Activated T-helper 2 cell treated with anti-CD3 and anti-CD28 coated beads, Interferon-gamma antibody, Interleukin-2, Interleukin-4, amounts not matched to agents 10 μg/mL and 5 μg/mL and 100 μg/mL, durations not matched to agents 14 hours and 24 hours and 36 hours (primary cell): Measurements from ENCODE around the gene SLC2A1. TPM values are rescaled to one million over a fixed set of nuclear protein-coding genes. Genes with fewer than 3 reads are reported as not detected.

Experiments
- DNase-seq: peaks from one replicate; pipeline ENCODE4 v3.0.0; 2021; ENCODE audit warnings: low spot score
- H3K27ac Mint-ChIP-seq: one replicate; pipeline ENCODE4 v1.8.0; 2021; ENCODE audit warnings: mixed read lengths
- H3K27me3 Mint-ChIP-seq: one replicate; pipeline ENCODE4 v1.8.0; 2021; ENCODE audit warnings: low read depth, mixed read lengths
- H3K36me3 Mint-ChIP-seq: one replicate; pipeline ENCODE4 v1.8.0; 2021; ENCODE audit warnings: low read depth, mixed read lengths
- H3K4me1 Mint-ChIP-seq: one replicate; pipeline ENCODE4 v1.8.0; 2021; ENCODE audit warnings: low read depth, mixed read lengths
- H3K4me3 Mint-ChIP-seq: one replicate; pipeline ENCODE4 v1.8.0; 2021; ENCODE audit warnings: low read depth, mild to moderate bottlenecking, moderate library complexity, mixed read lengths
- H3K9me3 Mint-ChIP-seq: one replicate; pipeline ENCODE4 v1.8.0; 2021; ENCODE audit warnings: mixed read lengths
- intact Hi-C: fragments of 100-400 bp; cut with micrococcal nuclease; formaldehyde crosslinking; loops from one replicate; pipeline ENCODE4 v1.15.1; 2023
- total RNA-seq: library from RNA; stranded (reverse); gene quantifications from 2 replicates; pipeline ENCODE4 v1.2.3, GENCODE V29; 2022

Gene SLC2A1
- total RNA-seq, 1 donor from 2014 or later = 155 TPM

DNA sequence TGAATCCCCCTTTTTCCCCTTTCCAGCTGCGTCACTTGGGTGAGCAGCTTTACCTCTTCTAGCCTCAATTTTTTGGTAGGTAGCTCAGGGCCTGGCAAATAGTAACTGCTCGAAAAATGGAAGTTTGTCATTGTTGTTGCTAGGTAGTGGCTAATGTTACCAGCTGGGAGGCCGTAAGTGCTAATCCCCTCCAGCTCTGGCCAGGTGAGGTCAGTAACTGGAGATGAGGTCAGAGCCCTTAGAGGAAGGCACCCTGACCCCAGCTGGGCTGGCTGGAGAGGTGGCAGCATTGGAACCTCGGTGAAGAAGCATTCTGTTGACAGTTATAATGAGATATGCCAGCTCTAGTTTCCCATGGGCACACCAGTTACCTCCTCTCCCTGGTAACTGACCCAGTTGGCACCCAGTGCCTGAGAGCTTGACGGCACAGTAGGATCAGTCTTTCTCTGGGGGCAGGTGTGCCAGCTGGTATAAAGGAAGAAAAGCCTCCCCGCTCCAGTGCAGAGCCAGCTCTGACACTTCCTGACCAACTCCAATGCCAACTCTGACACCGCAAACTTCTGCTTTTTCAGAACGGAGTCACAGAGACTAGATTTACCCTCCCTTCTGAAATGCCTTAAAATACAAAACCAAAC lies 35.0 kb upstream of the SLC2A1 start:
- no peaks in the 10 kb centered on the region for H3K9me3 Mint-ChIP-seq
- H3K4me1 Mint-ChIP-seq = no peaks in the 10 kb centered on the region
- no peak overlapping the region for H3K4me3 Mint-ChIP-seq
- intact Hi-C loops = no loop called here
- no peak for DNase-seq
- H3K27me3 Mint-ChIP-seq = no peaks in the 10 kb centered on the region
- no peak overlapping the region for H3K27ac Mint-ChIP-seq
- no peaks in the 10 kb centered on the region for H3K36me3 Mint-ChIP-seq

DNA sequence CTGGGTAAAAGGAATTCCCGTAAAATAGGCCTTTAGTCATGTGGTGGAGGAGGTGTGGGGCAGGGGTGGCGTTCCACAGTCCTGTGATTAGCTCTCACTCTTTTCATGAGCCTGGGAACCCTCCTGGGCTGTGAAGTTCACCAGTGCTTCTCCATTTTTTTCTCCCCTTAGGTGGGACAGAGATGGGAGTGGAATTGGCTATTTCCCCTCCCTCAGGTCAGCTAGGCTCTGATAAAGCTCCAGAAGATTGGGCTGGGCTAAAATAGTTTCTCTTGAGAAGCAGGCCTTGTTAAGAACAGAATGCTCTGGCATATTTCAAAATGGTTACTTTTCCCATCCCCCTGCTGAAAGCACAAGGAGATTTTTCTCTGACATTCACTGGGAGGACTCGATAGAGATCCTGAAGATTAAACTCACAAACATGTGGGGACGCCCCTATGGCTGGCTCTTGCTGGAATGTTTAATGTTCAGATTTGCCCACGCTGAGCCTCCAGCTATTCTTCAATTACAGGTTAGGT lies 33.4 kb upstream of the SLC2A1 start:
- H3K27ac Mint-ChIP-seq = no peak overlapping the region
- intact Hi-C loops = no loop called here
- no peak for DNase-seq
- no peaks in the 10 kb centered on the region for H3K36me3 Mint-ChIP-seq
- H3K4me1 Mint-ChIP-seq = no peaks in the 10 kb centered on the region
- H3K27me3 Mint-ChIP-seq = no peaks in the 10 kb centered on the region
- H3K9me3 Mint-ChIP-seq = no peaks in the 10 kb centered on the region
- no peak overlapping the region for H3K4me3 Mint-ChIP-seq

DNA sequence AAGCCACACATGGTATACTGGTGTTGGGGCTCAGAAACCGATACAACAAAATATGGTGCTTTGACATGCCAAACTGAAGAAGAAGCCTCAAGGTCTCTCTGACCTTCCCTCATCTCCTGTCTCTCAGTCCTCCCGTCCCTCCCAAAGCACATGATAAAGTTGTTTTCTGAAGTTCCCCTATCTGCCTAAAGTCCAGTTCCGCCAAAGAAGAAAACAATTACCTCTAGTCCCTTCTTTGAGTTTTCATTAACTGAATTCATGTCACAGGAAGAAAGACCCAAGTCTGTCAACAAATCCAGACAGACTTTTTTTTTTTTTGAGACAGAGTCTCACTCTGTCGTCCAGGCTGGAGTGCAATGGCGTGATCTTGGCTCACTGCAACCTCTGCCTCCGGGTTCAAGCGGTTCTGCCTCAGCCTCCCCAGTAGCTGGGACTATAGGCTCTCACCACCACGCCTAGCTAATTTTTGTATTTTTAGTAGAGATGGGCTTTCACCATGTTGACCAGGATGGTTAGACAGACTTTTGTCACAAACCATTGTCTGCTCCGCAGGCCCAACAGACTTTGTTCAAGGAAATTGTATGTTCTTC lies 32.2 kb upstream of the SLC2A1 start:
- no peaks in the 10 kb centered on the region for H3K27me3 Mint-ChIP-seq
- H3K36me3 Mint-ChIP-seq = no peaks in the 10 kb centered on the region
- H3K27ac Mint-ChIP-seq = no peak overlapping the region
- H3K4me1 Mint-ChIP-seq = no peaks in the 10 kb centered on the region
- H3K9me3 Mint-ChIP-seq = no peaks in the 10 kb centered on the region
- intact Hi-C loops = no loop called here
- no peak for DNase-seq
- H3K4me3 Mint-ChIP-seq = no peak overlapping the region

DNA sequence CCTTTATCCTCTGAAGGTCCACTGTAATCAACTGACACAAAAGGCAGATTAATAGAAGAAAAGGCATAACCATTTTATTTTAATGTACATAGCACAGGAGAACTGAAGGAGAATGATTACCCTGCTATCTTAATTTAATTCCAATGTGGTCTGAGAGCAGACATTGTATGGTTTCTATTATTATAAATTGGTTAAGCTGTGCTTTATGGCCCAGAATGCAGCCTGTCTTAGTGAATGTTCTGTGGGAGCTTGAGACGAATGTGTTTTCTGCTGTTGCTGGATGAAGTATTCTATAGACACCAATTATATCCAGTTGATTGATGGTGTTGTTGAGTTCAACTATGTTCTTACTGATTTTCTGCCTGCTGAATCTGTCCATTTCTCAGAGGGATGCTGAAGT lies 25.0 kb upstream of the SLC2A1 start:
- no peak for DNase-seq
- H3K4me3 Mint-ChIP-seq = no peak overlapping the region
- H3K27ac Mint-ChIP-seq = no peak overlapping the region

DNA sequence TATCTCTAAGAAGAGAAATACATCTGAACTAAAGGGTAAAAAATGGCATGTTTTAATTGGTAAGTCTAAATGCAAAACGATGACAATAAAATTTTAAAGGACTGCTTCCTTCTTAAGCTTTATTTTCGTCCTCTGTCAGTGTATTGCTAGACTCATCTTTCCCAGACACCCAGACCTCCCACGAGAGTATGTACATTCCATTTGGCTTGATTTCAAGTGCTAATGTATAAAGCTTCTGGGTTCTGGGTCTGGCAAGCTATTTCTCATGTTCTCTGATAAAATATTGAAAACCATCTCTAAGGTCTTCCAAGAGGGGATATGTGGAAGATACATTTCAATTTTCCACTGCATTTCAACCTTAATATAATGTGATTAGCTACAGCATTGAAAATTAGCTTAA lies 24.6 kb upstream of the SLC2A1 start:
- intact Hi-C loops = no loop called here
- H3K36me3 Mint-ChIP-seq = no peaks in the 10 kb centered on the region
- H3K4me3 Mint-ChIP-seq = no peak overlapping the region
- H3K27me3 Mint-ChIP-seq = no peaks in the 10 kb centered on the region
- no peaks in the 10 kb centered on the region for H3K4me1 Mint-ChIP-seq
- no peak for DNase-seq
- H3K27ac Mint-ChIP-seq = no peak overlapping the region
- H3K9me3 Mint-ChIP-seq = no peaks in the 10 kb centered on the region

More for the DNA sequence above, 25.0 kb upstream of the SLC2A1 start:
- Mint-ChIP-seq H3K4me1 (no peaks in the 10 kb centered on the region), H3K36me3 (no peaks in the 10 kb centered on the region), H3K27me3 (no peaks in the 10 kb centered on the region), H3K9me3 (no peaks in the 10 kb centered on the region)
- intact Hi-C loops = no loop called here

DNA sequence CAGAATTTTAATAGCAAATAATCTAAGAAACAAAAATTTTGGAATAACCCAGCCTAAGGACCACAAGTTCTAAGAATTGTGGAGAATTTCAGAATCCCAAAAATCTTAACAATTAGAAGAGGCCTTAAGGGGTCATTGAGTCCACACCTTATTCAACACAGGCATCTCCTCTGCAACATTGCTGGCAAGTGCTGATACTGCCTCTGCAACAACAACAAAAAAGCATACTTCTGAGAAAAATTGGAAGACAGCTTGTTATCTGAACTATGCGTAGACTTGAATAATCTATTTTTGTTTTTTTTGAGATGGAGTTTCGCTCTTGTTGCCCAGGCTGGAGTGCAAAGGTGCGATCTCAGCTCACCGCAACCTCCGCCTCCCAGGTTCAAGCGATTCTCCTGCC lies 24.0 kb upstream of the SLC2A1 start:
- no peak overlapping the region for H3K4me3 Mint-ChIP-seq
- intact Hi-C loops = no loop called here
- no peak for DNase-seq
- H3K27me3 Mint-ChIP-seq = no peaks in the 10 kb centered on the region
- H3K36me3 Mint-ChIP-seq = no peaks in the 10 kb centered on the region
- H3K27ac Mint-ChIP-seq = no peak overlapping the region
- H3K9me3 Mint-ChIP-seq = no peaks in the 10 kb centered on the region
- H3K4me1 Mint-ChIP-seq = no peaks in the 10 kb centered on the region

DNA sequence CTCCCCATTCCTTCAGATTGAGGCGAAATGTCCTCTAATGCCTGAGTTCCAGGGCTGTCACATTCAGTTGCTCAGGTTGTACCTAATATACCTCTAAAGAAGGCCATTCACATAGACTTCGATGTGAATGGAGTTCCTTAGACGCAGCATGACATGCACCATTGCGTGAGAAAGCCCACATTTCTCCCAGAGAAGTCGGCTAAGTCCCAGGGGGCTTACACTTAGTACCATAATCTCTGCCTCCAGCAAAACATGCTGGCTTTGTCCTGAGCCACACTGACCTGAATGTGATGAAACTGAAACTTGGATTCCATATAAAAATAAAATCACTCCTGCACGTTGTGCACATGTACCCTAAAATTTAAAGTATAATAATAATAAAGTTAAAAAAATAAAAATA lies 23.2 kb upstream of the SLC2A1 start:
- no peak overlapping the region for H3K27ac Mint-ChIP-seq
- intact Hi-C loops = no loop called here
- no peaks in the 10 kb centered on the region for H3K4me1 Mint-ChIP-seq
- no peaks in the 10 kb centered on the region for H3K27me3 Mint-ChIP-seq
- DNase-seq = no peak
- no peaks in the 10 kb centered on the region for H3K36me3 Mint-ChIP-seq
- H3K4me3 Mint-ChIP-seq = no peak overlapping the region
- H3K9me3 Mint-ChIP-seq = no peaks in the 10 kb centered on the region

DNA sequence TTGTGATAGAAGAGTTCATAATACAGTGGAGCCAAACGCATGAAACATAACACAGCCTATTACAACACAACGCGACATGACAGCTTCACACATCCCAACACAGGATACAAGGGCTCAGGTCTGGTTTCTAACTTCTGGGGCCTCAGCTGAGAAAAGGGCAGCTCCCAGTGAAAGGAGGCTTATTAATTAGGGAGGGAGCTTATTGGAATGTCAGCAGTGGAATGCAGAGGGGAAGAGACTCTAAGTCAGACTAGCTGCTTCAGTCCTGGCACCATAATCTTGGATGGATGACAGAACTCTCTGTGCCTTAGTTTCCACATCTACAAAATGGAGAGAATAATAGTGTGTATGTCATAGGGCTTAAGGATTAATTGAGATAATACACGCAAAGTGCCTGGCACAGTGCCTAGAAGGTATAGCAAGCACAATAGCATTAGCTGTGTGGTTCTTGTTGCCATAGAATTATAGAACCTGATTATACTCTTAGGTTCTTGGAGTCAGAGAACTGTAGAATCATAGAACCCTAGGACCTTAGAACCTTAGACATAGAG lies 22.7 kb upstream of the SLC2A1 start:
- Mint-ChIP-seq H3K9me3 (no peaks in the 10 kb centered on the region), H3K4me1 (no peaks in the 10 kb centered on the region), H3K27me3 (no peaks in the 10 kb centered on the region), H3K27ac (no peak overlapping the region), H3K36me3 (no peaks in the 10 kb centered on the region), H3K4me3 (no peak overlapping the region)
- intact Hi-C loops = no loop called here
- no peak for DNase-seq

DNA sequence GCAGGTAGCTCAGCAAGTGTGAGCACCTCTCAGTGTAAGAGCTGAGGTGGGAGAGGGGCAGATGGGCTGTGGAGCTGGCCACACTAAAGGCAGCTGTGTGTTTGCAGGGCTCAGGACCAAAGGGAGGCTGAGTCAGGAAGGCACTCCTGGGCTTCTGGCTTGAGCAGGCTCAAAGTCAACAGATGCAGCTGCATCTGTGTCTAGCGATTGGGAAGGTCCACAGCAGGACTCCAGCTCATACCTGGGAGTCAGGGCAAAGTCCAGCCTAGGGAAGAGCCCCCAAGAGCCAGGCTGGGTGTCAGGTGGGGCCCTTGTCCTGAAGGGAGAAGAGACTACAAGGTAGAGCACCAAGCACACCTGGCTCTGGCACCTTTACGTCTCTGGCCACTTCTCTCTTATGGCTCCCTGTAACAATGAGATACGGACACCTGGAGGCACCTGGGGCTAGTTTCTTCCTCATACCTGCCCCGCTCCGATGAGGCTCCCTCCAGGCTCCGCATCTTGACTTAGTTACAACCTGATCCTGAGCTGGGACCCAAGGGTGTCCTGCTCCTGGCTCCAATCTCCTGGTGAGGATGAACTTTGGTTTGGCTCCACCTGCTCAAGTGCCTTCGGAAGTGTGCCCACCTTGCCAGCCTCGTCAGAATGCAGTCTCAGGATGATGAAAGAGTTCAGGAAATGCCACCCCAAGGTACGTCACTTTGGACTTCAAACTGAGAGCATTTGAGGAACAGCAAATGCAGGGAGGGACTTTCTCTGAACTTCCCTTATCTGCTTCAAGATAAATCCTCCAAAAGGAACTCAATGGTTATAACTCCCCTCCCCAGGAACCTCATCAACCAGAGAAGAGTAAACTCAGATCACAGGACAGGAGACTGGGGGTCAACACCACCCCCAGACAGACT lies 21.5 kb upstream of the SLC2A1 start:
- Mint-ChIP-seq H3K4me1 (no peaks in the 10 kb centered on the region), H3K27me3 (no peaks in the 10 kb centered on the region), H3K36me3 (no peaks in the 10 kb centered on the region), H3K4me3 (no peak overlapping the region), H3K27ac (no peak overlapping the region), H3K9me3 (no peaks in the 10 kb centered on the region)
- no peak for DNase-seq
- intact Hi-C loops = no loop called here

DNA sequence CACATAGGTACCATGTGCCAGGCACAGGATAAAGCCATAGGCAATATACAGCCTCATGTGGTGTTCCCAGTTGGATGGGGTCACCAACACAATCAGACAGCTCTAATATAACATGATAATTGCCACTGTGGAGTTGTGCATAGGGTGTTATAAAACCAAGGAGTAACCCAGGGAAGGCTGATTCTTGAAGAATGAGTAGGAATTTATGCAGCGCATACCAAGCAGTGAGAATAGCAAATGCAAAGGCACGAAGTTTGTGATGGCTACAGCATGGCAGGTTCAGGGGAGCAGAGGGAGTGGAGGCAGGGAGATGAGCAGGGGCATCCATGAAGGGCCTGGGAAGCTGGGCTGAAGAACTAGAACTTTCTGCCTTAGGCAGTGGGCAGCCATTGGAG lies 20.4 kb upstream of the SLC2A1 start:
- H3K4me3 Mint-ChIP-seq = no peak overlapping the region
- no peak overlapping the region for H3K27ac Mint-ChIP-seq
- no peak for DNase-seq
- no peaks in the 10 kb centered on the region for H3K36me3 Mint-ChIP-seq
- H3K4me1 Mint-ChIP-seq = no peaks in the 10 kb centered on the region
- intact Hi-C loops = no loop called here
- H3K27me3 Mint-ChIP-seq = no peaks in the 10 kb centered on the region
- H3K9me3 Mint-ChIP-seq = no peaks in the 10 kb centered on the region

DNA sequence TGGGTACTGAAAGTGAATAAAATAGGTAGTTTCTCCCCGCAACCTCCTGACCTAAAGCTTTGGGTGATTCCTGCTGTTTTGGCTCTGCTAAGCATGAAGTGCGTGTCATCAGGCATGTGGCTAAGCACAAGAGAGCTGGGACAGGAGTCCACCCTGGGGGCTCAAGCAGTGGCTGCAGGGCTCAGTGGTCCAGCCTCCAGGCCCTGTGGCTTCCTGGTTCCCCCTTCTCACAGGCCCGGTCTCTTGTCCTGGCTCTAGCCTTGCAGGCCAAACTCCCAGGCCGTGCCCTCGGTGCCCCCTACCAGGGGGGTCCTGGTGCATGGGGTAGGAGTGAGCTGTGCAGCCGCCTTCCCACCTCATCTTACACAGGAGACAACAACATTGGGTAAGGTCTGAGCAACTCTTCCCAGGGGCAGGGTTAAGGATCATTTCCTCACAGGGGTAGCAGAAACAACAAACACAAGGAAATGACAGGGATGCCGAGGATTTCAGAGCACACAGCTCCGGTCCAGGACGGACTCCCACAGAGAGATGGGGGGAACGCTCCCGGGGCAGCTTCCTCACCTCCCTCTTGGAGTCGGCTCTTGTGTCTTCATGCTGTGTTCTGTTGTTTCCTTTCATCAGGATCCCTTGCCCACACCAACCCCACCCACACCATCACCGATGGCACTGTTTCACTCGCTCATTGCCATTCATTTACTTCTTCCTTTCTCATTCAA lies 19.8 kb upstream of the SLC2A1 start:
- no peak for DNase-seq
- H3K4me3 Mint-ChIP-seq = no peak overlapping the region
- H3K36me3 Mint-ChIP-seq = no peaks in the 10 kb centered on the region
- H3K27ac Mint-ChIP-seq = no peak overlapping the region
- H3K27me3 Mint-ChIP-seq = no peaks in the 10 kb centered on the region
- intact Hi-C loops = no loop called here
- H3K9me3 Mint-ChIP-seq = no peaks in the 10 kb centered on the region
- no peaks in the 10 kb centered on the region for H3K4me1 Mint-ChIP-seq

DNA sequence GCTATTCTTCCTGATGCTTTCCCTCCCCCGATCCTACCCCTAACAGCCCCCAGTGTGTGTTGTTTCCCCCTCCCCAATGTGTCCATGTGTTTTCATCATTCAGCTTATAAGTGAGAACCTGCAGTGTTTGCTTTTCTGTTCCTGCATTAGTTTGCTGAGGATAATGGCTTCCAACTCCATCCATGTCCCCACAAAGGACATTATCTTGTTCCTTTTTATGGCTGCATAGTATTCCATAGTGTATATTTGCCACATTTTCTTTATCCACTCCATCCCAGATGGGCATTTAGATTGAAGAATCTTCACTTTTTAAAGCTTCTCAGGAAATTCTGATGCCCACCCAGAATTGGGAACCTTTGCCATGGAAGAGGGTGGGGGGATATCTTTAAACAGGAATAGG lies 19.0 kb upstream of the SLC2A1 start:
- Mint-ChIP-seq H3K27me3 (no peaks in the 10 kb centered on the region), H3K4me1 (no peaks in the 10 kb centered on the region), H3K9me3 (no peaks in the 10 kb centered on the region), H3K4me3 (no peak overlapping the region), H3K27ac (no peak overlapping the region), H3K36me3 (no peaks in the 10 kb centered on the region)
- DNase-seq = no peak
- intact Hi-C loops = no loop called here
